ENCODE measurements around the gene SLC6A11.

Gene SLC6A11

DNA sequence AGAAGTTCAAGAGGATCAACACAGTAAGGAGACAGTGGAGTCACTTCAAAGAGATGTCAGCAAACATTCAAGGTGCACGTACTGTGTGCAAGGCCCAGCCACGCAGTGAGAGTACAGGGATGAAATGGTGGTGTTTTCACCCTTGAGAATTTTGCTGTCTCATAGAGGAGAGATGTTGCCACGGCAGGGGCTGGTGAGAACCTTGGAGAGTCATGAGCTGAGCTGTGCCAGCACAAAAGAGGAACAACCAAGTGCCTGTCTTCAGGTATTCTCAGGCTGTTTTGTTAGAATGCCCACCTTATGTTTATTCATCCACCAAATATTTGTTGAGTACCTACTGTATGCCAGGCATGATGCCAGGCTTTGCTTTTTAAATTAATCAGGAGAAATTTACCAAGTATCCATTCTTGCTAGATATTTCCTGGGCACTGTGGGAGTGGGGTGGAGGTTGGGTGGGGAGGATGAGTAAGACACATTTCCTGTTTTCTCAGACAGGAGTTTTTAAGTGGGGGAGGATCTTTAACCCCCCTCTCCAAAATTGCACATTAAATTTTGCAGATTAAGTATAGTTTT is 72.6 kb downstream of the SLC6A11 start:
- no peak for DNase-seq (ENCODE audit: low read depth)

DNA sequence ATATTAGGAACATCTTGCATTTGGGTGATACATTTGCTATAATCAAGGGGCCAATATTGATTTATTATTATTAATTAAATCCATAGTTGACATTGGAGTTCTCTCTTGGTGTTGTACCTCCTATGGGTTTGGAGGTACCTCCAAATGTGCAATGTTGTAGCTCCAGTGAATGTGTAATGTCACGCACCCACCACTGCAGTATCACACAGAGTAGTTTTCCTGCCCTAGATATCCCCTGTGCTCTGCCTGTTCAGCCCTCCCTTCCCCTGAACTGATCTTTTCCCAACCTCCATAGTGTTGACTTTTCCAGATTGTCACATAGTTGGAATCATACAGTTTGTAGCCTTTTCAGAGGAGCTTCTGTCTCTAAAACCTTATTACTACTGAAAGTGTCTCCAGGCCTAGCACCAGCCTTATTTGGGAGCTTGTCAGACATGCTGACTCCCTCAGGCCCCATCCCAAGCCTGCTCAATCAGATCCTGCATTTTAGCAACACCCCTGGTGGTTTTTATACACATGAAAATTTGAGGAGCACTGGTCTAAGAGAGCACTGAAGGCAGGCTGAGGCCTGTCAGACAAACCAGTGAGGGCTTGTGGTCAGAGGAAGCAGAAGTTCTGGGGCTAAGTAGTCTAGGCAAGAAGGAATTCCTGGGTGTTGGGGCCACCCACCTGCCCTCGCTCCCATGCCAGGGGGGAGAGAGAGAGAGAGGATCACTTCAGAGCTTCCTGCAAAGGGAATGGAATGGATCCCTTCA is 73.4 kb downstream of the SLC6A11 start:
- DNase-seq (ENCODE audit: low read depth): no peak

DNA sequence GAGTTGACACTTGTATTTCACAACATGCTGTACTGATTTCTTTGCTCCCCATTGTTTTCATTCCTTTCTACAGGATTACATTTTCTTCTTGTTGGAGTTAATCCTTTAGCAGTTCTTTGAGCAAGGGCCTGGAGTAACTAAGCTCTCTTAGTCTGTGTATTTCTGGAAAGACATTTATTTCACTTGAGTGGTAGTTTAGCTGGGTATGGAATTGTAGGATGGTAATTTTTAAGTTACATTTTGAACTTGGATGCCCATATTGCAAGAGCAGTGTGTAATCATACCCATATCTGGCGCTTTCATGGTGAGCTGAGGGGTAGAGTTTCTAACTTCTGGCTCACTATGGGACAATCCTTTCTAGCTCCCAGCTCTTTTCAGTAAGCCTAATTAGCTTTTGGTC is 74.6 kb downstream of the SLC6A11 start:
- DNase-seq (ENCODE audit: low read depth): no peak

DNA sequence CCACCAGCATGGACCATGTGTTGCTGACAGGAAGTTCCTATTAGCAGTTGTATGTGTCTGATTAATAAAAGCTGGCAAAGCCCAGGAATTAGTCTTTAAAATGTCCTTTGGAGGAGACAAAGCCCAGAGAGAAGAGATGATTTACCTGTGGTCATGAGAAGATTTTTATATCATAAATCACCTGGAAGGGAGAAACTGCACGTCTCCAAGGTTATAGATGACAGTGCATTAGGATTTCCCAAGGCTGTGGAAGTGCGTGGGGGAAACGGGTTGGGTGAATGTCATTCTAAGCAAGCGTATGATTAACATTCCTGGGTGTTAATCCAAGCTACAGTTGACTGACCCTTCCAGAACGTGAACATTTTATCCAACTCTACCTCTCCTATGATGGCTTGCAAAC is 76.6 kb downstream of the SLC6A11 start:
- DNase-seq (ENCODE audit: low read depth): no peak

DNA sequence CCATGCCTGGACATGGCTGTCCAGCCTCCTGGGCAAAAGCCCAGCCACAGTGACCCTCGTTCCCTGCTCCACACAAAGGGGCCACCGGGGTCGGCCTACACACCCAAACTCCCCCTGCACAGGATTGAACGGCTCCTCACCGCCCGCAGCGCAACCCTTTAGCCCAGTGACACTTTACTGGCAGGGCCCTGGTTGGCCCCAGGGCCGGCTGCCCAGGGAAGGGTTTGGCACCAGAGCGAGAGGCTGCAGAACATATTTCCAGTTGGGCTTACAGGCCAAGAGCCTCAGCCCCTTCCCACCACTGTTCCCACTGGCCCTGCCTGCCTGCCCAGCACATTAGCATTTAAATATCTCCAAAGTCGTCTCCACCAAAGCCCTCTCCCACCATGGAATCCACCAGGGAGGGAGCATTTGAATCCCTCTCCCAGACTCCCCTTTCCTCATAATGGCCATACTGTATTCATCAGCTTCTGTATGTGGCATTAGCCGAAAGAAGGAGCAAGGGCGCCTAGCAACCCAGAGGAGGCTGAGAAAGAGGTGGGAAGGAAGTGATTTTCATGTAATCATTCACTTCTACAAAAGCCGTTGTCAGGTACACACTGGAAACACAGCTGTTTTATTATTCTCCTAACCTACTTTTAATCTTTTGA is 85.4 kb downstream of the SLC6A11 start:
- no peak for DNase-seq (ENCODE audit: low read depth)

DNA sequence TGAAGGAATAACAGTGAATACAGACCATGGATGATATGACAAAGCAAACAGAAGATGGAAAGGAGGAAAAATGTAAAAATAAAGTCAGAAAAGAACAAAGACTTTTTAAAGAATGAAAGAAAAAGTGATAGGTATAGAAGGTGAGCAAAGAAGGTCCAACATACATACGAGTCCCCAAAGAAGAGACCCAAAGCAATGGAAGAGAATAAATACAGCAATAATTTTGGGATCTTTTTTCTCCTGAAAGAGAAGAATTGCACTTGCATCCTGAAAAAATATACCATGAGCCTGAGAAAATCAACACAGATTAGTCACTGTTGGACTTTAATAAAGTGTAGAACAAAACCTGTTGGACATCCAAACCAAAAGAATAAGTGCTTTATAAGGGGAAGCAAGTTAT is 91.2 kb downstream of the SLC6A11 start:
- no peak for DNase-seq (ENCODE audit: low read depth)

DNA sequence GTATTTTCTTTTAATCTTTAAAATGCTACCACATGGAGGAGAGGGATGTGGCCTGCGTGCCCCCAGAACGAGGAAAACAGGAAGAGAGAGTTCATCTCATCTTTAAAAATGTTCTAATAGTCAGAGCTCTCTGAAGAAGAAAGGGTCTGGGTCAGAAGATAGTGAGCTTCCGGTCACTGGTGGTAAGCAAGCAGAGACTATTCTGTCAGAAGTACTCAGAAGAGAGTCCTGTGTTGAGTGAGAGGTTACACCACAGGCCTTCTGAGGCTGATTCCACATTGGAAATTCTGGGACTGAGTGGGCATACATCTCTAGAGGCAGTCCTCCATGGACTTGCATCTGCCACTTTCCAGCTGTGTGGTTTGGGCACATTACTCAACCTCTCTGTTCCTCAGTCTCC is 94.3 kb downstream of the SLC6A11 start:
- no peak for DNase-seq (ENCODE audit: low read depth)

DNA sequence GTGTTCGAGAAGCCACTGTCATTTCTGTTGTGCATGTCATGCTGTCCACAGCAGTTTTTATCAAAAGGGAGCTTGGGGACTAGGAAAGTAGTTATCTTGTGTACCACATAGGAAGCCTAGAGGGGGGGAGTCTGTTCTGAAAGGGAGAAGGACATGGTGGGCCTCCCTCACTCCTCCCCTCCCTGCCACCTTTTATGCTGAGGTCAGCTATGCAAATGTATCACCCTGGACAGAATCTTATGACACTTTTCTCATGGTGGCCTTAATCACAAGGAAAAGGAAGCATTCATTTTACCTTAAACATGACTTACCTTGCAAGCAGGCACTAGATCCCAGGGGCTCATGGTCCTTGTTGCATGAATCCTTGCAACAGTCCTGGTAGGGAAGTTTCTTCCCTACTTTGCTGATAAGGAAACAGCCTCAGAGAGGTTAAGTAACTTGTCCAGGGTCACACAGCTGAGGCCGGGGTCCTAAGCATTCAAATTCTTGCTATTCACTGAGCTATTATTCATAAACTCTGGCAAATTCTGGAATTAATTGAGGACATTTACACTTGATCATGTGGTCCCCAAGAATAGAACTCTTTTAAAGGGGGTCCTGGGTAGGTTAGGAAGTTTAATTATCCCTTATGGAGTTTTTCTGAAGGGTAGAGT is 95.4 kb downstream of the SLC6A11 start:
- no peak for DNase-seq (ENCODE audit: low read depth)

DNA sequence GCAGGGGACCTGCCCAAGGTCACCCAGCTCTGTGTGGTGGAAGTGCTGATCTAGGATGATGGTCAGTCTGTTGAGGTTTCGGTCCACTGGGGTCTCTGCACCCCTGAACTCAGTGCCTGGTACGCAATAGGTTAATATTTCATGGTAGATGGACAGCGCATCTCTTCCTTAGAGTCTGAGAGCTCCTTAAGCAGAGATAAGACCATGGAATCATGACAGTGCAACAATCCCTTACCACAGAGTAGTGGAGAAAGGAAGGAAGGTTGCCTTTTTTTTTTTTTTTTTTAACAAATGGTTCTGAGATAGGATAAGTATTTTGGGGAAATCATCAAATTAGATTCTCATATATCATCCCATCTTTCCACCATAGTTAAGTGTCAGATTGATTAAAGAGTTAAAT is 96.8 kb downstream of the SLC6A11 start:
- DNase-seq (ENCODE audit: low read depth): no peak

DNA sequence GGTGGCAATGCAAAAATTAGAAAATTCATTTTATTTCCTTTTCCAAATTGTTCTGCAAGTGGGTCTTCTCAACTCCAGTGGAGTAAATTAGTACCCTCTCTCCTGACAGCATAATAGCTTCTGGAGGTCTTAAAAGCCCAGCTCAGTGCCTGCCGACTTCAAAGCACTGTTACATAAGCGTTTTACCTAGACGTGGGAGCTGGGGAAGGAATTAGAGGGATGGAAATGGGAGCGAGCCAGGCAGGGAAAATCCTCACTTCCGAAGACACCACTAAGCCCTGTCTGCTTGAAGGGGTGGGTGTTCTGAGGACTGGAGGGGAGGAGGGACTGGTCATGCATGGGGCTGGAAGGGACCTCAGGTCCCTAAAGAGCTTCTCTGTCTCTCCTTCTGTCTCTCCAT is 99.3 kb downstream of the SLC6A11 start:
- no peak for DNase-seq (ENCODE audit: low read depth)

DNA sequence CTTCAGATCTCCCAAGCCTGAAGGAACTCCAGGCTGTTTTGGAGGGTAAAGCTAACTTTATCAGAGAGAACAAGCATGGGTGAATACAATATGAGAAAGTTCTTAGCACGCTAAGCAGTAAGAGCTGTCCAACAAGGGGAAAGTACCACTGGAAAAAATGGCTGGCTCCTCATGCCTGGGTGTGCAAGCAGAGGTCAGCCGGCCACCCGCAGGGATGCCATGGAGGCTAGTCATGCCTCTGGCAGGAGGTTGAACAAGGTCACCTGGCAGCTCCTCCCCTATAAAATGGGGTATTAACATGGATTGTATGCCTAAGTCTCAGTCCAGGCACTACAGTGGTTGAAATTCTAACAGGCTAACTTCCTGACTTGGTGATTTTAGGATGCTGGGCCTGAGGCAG is 101.1 kb downstream of the SLC6A11 start:
- no peak for DNase-seq (ENCODE audit: low read depth)

DNA sequence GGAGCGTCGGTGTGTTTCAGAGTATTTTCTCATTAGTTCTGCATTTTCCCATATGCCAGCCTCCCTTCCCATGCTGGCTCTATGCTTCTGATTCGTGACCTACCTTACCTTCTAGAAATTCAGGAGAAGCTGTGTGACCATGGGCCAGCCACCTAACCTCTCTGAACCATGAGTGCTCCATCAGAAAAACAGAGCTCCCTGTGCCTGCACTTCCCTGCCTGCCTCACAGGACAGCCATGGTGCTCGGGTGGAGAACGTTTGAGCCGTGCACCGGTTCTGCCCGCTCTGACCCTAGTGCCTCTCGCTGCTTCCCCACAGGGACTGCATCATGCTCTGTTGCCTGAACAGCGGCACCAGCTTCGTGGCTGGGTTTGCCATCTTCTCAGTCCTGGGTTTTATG is 102.0 kb downstream of the SLC6A11 start:
- DNase-seq (ENCODE audit: low read depth): no peak

DNA sequence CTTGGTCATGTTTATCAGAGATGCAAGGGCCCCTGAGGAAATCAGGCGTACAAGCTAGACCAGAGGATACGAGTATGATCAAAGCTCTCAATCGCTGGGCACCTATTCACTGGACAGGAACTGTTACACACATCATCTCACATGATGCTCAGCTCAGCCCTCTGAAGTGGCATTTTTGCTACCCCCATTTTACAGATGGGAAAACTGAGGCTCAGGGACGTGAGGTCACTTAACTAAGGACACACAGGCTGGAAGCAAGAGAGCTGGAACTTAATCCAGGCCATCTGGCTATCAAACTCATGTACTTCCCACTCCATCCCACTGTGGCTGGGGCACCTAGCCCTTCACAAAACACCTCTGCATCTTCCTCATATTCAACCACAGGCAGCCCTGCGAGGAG is 103.6 kb downstream of the SLC6A11 start:
- DNase-seq (ENCODE audit: low read depth): no peak

DNA sequence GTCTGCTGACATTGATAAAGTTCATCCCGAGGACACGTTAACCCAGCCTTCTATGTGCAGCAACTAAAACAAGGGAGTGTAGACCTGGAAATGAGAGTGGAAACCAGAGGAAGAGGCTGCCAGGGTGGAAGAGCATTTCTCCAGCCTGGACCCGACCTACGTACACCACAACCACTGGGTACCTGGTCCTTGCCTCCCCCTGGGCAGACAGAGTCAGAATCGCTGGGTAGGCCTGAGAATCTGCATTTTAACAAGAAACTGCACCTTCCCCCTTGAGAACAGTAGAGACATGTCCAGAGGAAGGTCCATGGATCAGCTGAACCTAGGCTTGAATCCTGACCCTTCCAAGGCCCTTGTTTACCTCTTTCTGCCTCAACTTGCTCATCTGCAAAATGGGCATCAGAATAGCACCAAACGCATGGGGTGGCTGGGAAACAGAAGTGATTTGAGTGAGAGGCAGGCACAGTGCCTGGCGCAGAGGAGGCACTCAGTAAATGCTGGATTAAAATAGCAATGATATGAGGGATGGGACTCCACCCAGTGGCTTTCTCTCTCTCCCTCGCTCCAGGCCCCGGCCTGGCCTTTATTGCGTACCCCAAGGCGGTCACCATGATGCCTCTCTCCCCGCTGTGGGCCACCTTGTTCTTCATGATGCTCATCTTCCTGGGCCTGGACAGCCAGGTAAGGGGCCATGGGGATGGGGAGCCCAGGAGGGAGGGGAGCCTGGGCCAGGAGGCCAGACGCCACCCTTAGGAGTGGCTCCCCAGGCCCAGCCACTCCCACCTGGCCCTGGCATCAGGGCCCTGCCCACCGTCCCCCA is 109.6 kb downstream of the SLC6A11 start:
- no peak for DNase-seq (ENCODE audit: low read depth)

DNA sequence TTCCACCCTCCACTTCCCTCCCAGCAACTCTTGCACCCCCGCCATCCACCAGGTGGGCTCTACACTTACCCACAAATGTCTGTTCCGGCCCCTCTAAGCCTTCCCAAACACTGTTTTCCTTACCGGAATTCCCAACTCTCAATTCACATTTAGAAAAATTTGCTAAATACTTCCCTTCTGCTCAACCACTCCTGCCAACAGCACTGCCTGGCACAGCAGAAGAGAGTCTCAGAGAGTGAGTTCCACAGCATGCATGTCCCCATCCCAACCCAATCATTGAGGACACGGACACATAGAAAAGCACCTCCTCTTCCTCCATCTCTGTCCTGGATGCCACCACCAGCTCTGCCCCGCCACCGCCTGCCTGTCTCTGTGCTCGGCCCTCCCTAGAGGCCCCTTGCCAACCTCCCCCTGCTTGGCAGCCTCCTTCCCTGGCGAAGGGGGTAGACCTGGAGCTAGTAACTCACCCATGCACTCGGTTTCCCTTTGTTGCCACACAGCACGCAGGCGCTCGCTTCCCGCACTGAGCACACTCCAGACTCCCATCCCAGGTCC is 110.3 kb downstream of the SLC6A11 start:
- DNase-seq (ENCODE audit: low read depth): no peak

DNA sequence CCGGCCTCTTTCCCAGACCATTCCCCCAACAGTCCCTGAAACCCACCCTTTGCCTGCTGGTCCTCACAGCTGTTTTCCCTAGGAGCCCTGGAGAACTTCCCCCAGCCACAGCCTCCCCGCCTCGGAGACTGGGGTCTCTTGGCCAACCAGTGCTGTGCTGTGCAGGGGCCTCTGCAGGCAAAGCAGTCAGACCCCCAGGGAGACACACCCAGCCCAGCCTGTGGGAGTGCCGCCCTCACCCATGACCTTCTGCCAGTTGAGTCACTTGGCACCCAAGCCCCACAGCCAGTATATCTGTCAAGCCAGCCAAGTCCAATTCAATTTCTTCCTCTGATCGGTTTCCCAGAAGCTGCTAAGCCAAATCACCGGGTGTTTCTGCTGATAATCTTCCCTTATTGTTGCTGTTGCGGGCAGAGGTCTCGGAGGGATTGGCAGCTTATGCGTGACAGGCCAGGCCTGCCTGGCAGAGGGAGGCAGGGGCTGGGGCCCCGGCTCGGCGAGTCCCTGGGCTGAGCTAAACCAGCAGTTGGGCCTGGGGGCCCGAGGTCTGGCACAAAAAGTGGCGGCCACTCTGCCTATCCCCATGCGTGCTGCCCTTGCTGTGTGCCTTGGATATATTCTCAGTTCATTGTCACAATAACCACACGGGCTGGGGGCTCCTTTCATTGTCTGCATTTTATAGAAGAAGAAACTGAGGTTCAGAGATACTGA is 110.9 kb downstream of the SLC6A11 start:
- DNase-seq (ENCODE audit: low read depth): no peak

DNA sequence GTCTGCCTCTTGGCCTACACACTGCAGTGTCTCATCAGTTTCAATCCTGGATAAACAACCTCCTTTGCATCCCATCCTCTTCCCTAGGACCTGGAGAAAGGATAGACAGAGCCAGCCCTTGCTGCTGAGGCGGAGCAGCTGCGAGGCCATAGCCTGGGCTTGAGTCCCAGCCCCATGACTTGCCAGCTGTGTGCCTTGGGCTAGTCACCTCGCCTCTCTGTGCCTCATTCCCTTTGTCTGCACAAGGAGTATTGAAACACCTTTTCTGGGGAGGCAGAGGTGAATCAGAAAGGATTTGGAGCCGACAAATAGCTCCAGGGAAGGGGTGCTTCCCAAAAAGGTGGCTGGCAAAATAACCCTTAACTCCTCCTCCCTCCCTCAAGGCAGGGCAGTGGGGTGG is 111.5 kb downstream of the SLC6A11 start:
- no peak for DNase-seq (ENCODE audit: low read depth)

DNA sequence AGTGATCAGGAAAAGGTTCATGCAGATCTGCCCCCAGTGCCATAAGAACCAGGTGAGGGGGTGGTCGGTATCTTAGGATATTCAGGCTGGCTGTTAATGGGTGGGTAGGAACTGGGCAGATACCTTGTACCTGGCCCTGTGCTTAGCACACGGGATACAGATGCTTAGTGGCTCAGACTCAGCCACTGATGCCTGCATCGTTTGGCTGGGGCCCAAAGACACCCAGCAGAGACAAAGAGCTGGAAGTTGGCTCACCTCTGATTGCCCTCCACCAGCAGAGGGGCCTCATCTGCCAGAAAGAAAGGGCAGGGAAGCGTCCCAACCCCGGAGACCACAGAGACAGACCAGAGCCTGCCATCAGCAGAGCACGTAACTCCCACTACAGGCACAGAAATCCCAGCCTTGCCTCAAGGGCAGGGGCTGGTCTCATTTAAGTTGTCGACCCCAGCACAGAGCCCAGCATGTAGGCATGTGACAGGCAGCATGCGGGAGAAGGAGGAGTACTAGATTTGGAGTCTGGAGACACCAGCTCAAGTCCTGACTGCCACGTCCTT is 112.5 kb downstream of the SLC6A11 start:
- no peak for DNase-seq (ENCODE audit: low read depth)

DNA sequence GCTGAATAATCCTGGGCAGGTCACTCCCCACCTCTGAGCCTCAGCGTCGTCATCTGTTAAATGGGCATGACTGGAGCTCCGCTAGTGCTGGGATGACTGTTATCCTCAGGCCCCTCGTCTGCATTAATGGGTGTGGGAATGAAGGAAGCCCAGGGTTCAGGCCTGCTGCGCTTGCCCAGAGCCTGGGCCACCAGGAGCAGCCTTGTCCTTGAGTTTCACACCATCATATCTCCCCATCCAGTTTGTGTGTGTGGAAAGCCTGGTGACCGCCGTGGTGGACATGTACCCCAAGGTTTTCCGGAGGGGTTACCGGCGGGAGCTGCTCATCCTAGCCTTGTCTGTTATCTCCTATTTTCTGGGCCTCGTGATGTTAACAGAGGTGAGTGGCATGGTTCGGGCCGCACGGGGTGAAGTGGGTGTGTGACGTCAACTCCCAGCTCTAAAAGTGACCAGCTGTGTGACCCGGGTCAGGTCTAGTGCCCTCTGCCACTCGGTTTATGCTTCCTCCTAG is 113.0 kb downstream of the SLC6A11 start:
- DNase-seq (ENCODE audit: low read depth): no peak

DNA sequence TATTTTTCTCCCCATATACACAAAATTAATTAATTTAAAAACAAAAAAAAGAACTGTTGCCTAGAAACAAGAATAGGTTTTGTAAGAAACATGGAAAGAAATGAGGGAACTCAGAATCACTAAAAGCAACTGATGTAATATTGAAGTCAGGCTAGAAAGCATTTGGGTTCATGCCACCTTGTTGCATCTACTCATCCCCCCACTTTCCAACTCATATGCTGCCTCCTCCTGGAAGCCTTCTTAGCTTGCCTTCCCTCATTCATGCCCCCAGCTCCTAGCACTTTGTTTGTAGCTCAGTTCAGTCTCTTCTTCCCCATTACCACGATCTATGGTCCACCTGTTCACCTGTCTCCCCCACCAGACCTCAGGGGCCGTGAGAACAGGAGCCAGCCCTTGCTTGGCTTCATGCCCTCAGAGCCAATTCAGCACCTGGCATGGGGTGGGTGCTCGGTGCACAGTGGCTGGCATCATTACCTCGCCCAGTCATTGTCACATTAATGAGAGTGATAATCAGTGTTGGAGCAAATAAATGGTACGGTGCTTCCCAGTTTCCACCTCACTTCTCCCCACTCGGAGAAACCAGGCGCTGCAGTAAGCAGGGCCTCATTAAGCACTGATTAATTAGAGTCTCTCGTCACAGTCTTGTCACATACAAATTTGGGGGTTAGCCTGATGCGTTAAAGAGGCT is 114.1 kb downstream of the SLC6A11 start:
- DNase-seq (ENCODE audit: low read depth): no peak

Measured in activated T-cell treated with anti-CD3 and anti-CD28 coated beads for 1 hour (primary cell).